Panc1 (cell line): ENCODE results near the gene SERPINA10.

Experiments
- CTCF ChIP-seq: fragments of 450-650 bp; IDR thresholded peaks from 2 replicates; pipeline ENCODE4 v1.5.1; 2017; ENCODE audit warnings: mild to moderate bottlenecking
- POLR2AphosphoS5 ChIP-seq: IDR thresholded peaks from 2 replicates; pipeline ENCODE4 v1.6.1; 2012; ENCODE audit warnings: mild to moderate bottlenecking, low read depth, low read length, moderate library complexity
- REST ChIP-seq, 2 experiments: IDR thresholded peaks; 2 replicates each; pipeline ENCODE4 v1.6.1; 2011 to 2012; ENCODE audit warnings: low read depth in 2 of 2, control low read depth in 1 of 2, low read length in 1 of 2, mild to moderate bottlenecking in 1 of 2, moderate library complexity in 1 of 2; ENCODE audit not compliant: insufficient read depth in 1 of 2
- SIN3A ChIP-seq: IDR thresholded peaks from 2 replicates; pipeline ENCODE4 v1.6.1; 2012; ENCODE audit warnings: low read depth, mild to moderate bottlenecking, low read length, moderate library complexity, borderline replicate concordance; ENCODE audit not compliant: insufficient read depth
- TCF7L2 ChIP-seq: IDR thresholded peaks from 2 replicates; pipeline ENCODE4 v1.6.1; 2011; ENCODE audit warnings: mild to moderate bottlenecking, low read depth, low read length, inconsistent platforms

DNA sequence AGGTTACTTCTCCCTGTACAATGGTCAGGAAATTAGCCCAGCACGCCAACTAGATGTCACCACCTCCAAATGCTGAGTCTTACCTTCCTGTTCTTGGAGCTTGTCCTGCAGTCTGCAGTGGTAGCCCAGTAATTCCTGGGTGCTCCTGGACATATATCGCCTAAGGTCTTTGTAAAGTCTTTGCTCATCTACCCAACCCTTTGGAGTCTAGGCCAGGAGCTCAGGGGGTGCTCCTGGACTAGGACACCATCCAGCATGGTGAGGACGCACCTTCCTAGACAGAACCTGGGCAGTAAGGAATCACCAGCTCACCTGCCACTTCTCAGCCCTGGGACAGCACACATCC lies 569 bp downstream of the SERPINA10 start:
- TF ChIP-seq POLR2AphosphoS5 (no peak), CTCF (no peak), REST (IDR thresholded peaks at IDR 0.05; ENCODE audit: insufficient read depth in 1 of 2, low read depth in 2 of 2, low read length in 1 of 2) (no peak), SIN3A (no peak), TCF7L2 (no peak)
